ENCODE data around the gene TMEM18.

Gene TMEM18

GRCh38 chr2:627926-628560, 49.2 kb downstream of the TMEM18 start:
- Histone ChIP-seq H3K27ac (no peak overlapping the region), H3K4me3 (ENCODE audit: low read depth in 1 of 2, low read length in 1 of 2) (no peak overlapping the region), H3K36me3 (no peaks in the 10 kb centered on the region), H3K27me3 (no peaks in the 10 kb centered on the region), H3K9me3 (no peaks in the 10 kb centered on the region), H3K4me1 (ENCODE audit: control insufficient read depth in 1 of 2, insufficient read depth in 1 of 2, low read depth in 1 of 2, low read length in 1 of 2) (no peaks in the 10 kb centered on the region)
- no peak for TF ChIP-seq CTCF (IDR thresholded peaks at IDR 0.05)

- Histone ChIP-seq H3K27me3 (no peaks in the 10 kb centered on the region), H3K27ac (no peak overlapping the region), H3K36me3 (no peaks in the 10 kb centered on the region), H3K4me3 (ENCODE audit: low read depth in 1 of 2, low read length in 1 of 2) (no peak overlapping the region), H3K4me1 (ENCODE audit: control insufficient read depth in 1 of 2, insufficient read depth in 1 of 2, low read depth in 1 of 2, low read length in 1 of 2) (no peaks in the 10 kb centered on the region), H3K9me3 (no peaks in the 10 kb centered on the region)
- no peak for TF ChIP-seq CTCF (IDR thresholded peaks at IDR 0.05)
Observed at GRCh38 chr2:627340-627709, 49.9 kb downstream of the TMEM18 start.

- H3K4me1 ChIP-seq (ENCODE audit: control insufficient read depth in 1 of 2, insufficient read depth in 1 of 2, low read depth in 1 of 2, low read length in 1 of 2) = no peaks in the 10 kb centered on the region
- H3K36me3 ChIP-seq = no peaks in the 10 kb centered on the region
- no peak for TF ChIP-seq CTCF (IDR thresholded peaks at IDR 0.05)
- H3K27me3 ChIP-seq = no peaks in the 10 kb centered on the region
- no peaks in the 10 kb centered on the region for H3K9me3 ChIP-seq
- no peak overlapping the region for H3K4me3 ChIP-seq (ENCODE audit: low read depth in 1 of 2, low read length in 1 of 2)
- H3K27ac ChIP-seq = no peak overlapping the region
Observed at GRCh38 chr2:626491-627339, 50.5 kb downstream of the TMEM18 start.

GRCh38 chr2:625415-626333, 51.5 kb downstream of the TMEM18 start:
- H3K4me1 ChIP-seq (ENCODE audit: control insufficient read depth in 1 of 2, insufficient read depth in 1 of 2, low read depth in 1 of 2, low read length in 1 of 2) = no peaks in the 10 kb centered on the region
- H3K9me3 ChIP-seq = no peaks in the 10 kb centered on the region
- no peaks in the 10 kb centered on the region for H3K27me3 ChIP-seq
- no peak overlapping the region for H3K27ac ChIP-seq
- TF ChIP-seq CTCF (IDR thresholded peaks at IDR 0.05) = no peak
- H3K36me3 ChIP-seq = no peaks in the 10 kb centered on the region
- H3K4me3 ChIP-seq (ENCODE audit: low read depth in 1 of 2, low read length in 1 of 2) = no peak overlapping the region

- no peaks in the 10 kb centered on the region for H3K4me1 ChIP-seq (ENCODE audit: control insufficient read depth in 1 of 2, insufficient read depth in 1 of 2, low read depth in 1 of 2, low read length in 1 of 2)
- no peaks in the 10 kb centered on the region for H3K27me3 ChIP-seq
- no peak for TF ChIP-seq CTCF (IDR thresholded peaks at IDR 0.05)
- H3K4me3 ChIP-seq (ENCODE audit: low read depth in 1 of 2, low read length in 1 of 2) = no peak overlapping the region
- no peaks in the 10 kb centered on the region for H3K36me3 ChIP-seq
- H3K9me3 ChIP-seq = no peaks in the 10 kb centered on the region
- H3K27ac ChIP-seq = no peak overlapping the region
Observed at GRCh38 chr2:624551-625347, 52.5 kb downstream of the TMEM18 start.

All from neutrophil (primary cell).